ENCODE measurements around the gene PACRG. TPM values are rescaled to one million over a fixed set of nuclear protein-coding genes. Genes with fewer than 3 reads are reported as not detected.
A peak's percentile ranks its signal among the peaks of the same experiment; 100 is the strongest.

The PACRG gene
- polyA plus RNA-seq, 2 of the 4 experiments (the other 2 are of a cell fraction): 0.14 to 0.30 TPM

DNA sequence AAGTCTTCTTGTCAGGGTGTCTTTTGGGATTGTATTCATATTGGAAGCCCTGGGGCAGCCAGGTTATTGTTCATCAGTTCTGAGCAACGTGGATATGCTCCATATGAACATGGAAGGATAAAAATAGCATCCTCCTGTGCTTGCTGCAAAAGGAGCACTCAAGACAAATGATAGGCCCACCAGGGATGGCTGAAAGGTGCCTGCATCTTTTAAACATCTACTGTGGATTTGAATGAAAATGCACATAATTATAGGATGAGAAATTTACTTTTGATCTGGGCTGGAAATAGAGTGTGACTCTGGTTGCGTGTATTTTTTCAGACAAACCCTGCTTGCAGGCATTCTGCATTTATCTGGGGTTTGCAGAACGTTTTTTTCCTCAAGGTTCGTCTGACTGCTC is 299.1 kb downstream of the PACRG start:
- 4% methylated on average over 4 of the region's 4 CpGs for WGBS (ENCODE audit: missing lambda C conversion rate)
- Histone ChIP-seq H3K9me3 (no peaks in the 10 kb centered on the region), H3K27ac (no peak overlapping the region), H3K4me3 (no peak overlapping the region), H3K4me2 (no peak overlapping the region), H3K4me1 (no peaks in the 10 kb centered on the region)
- ATAC-seq (no peak), DNase-seq (ENCODE audit: low read depth in 1 of 2, low spot score in 1 of 2) (no peak), FAIRE-seq (no peak)
- TF ChIP-seq REST (IDR thresholded peaks at IDR 0.05) (no peak), MAFK (IDR thresholded peaks at IDR 0.05; ENCODE audit: partially characterized antibody) (no peak), NR3C1 (IDR thresholded peaks at IDR 0.05) (no peak), CHD2 (IDR thresholded peaks at IDR 0.05; ENCODE audit: low read length, partially characterized antibody) (no peak), HOXB13 (CRISPR knock-in tag; IDR thresholded peaks at IDR 0.05; ENCODE audit: low read depth) (no peak)
- ChIA-PET CTCF (no interaction called here), POLR2A (no interaction called here)

DNA sequence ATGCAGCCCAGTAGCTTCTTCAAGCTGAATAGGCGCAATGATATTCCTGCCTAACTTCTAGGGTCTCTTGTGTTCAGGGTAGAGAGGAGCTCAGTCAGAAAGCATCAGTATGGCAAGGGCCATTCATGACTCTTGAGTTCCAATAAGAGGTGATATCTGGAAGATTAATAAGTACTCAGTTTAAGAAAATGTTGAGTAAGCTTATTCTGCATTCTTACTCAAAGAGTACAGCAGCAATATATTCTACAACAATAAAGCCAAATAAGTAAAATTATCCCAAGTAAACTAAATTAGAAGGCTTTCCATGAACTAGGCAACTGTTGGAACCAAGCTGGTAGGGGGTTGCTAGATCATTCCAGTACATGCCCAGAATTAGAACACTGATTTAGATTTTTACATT is 303.2 kb downstream of the PACRG start:
- Histone ChIP-seq H3K9me3 (no peaks in the 10 kb centered on the region), H3K4me2 (no peak overlapping the region), H3K4me1 (no peaks in the 10 kb centered on the region), H3K4me3 (no peak overlapping the region), H3K27ac (no peak overlapping the region)
- ChIA-PET CTCF (no interaction called here), POLR2A (no interaction called here)
- FAIRE-seq (no peak), ATAC-seq (no peak), DNase-seq (ENCODE audit: low read depth in 1 of 2, low spot score in 1 of 2) (no peak)
- TF ChIP-seq MAFK (IDR thresholded peaks at IDR 0.05; ENCODE audit: partially characterized antibody) (peak; percentile 36), POLR2A (IDR thresholded peaks at IDR 0.05; ENCODE audit: low read length) (no peak)
- WGBS (ENCODE audit: missing lambda C conversion rate): 0% methylated on average over 1 of the region's 1 CpG

DNA sequence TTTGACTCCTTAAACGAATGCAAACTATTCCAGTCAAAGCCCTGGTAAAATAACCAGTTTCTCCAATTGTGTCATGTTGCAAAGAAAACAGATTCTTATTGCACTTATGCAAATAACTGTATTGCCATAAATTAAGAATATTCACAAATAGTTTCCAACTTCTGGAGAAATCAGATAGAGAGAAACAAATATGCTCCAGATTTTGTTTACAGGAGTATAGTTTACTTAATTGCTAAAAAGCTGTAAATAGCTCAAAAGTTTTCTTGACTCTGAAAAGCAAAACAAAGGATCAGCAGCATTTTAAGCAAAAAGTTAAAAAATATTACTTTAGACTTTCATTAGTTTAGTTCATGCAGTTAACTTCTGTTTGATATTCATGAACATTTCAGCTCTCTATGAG is 304.2 kb downstream of the PACRG start:
- POLR2A ChIA-PET: no interaction called here
- 0% methylated on average over 1 of the region's 1 CpG for WGBS (ENCODE audit: missing lambda C conversion rate)
- ATAC-seq (no peak), DNase-seq (ENCODE audit: low read depth in 1 of 2, low spot score in 1 of 2) (no peak), FAIRE-seq (no peak)
- CTCF ChIA-PET: no interaction called here
- Histone ChIP-seq H3K4me1 (no peaks in the 10 kb centered on the region), H3K9me3 (no peaks in the 10 kb centered on the region), H3K4me3 (no peak overlapping the region), H3K4me2 (no peak overlapping the region), H3K27ac (no peak overlapping the region)
- TF ChIP-seq KDM5A (IDR thresholded peaks at IDR 0.05) (no peak), REST (IDR thresholded peaks at IDR 0.05) (no peak), PBX3 (IDR thresholded peaks at IDR 0.05) (no peak), TFCP2L1 (CRISPR knock-in tag; IDR thresholded peaks at IDR 0.05) (no peak), CHD2 (IDR thresholded peaks at IDR 0.05; ENCODE audit: low read length, partially characterized antibody) (no peak), NPAS2 (CRISPR knock-in tag; IDR thresholded peaks at IDR 0.05; ENCODE audit: borderline replicate concordance) (no peak), FOSB (CRISPR knock-in tag; IDR thresholded peaks at IDR 0.05) (no peak), HOXB5 (CRISPR knock-in tag; IDR thresholded peaks at IDR 0.05) (no peak), HOXB13 (CRISPR knock-in tag; IDR thresholded peaks at IDR 0.05; ENCODE audit: low read depth) (no peak), MAFK (IDR thresholded peaks at IDR 0.05; ENCODE audit: partially characterized antibody) (no peak), RNF2 (IDR thresholded peaks at IDR 0.05; ENCODE audit: borderline replicate concordance, low read depth) (no peak), POLR2A (IDR thresholded peaks at IDR 0.05; ENCODE audit: low read length) (no peak), EHMT2 (IDR thresholded peaks at IDR 0.05; ENCODE audit: low read depth) (no peak)
